Neuronal stem cell (in vitro differentiated cells): ENCODE data around the gene SLC9A9.

Experiments
- DNase-seq: peaks from one replicate; pipeline ENCODE4 v3.0.0-alpha.2; 2013; ENCODE audit warnings: low spot score
- H2AFZ ChIP-seq: one replicate; pipeline ENCODE4 v1.6.1; 2013; ENCODE audit warnings: mild to moderate bottlenecking, low read length, inconsistent platforms
- H2AK5ac ChIP-seq: 2 replicates; pipeline ENCODE4 v1.6.1; 2013; ENCODE audit warnings: low read depth, mild to moderate bottlenecking, inconsistent platforms, low read length, moderate library complexity, mixed read lengths
- H2BK120ac ChIP-seq: 2 replicates; pipeline ENCODE4 v1.6.1; 2013; ENCODE audit warnings: low read depth, mild to moderate bottlenecking, inconsistent platforms, low read length, moderate library complexity, mixed read lengths
- H2BK12ac ChIP-seq: one replicate; pipeline ENCODE4 v1.6.1; 2013; ENCODE audit warnings: low read length, inconsistent platforms
- H2BK15ac ChIP-seq: 2 replicates; pipeline ENCODE4 v1.6.1; 2013; ENCODE audit warnings: mild to moderate bottlenecking, low read length, inconsistent platforms, mixed read lengths
- H2BK5ac ChIP-seq: one replicate; pipeline ENCODE4 v1.6.1; 2013; ENCODE audit warnings: inconsistent platforms, mild to moderate bottlenecking, low read length, moderate library complexity
- H3K14ac ChIP-seq: one replicate; pipeline ENCODE4 v1.6.1; 2013; ENCODE audit warnings: low read length, inconsistent platforms
- H3K18ac ChIP-seq: 2 replicates; pipeline ENCODE4 v1.6.1; 2013; ENCODE audit warnings: low read length, inconsistent platforms
- H3K23ac ChIP-seq: 2 replicates; pipeline ENCODE4 v1.6.1; 2013; ENCODE audit warnings: low read depth, mild to moderate bottlenecking, mixed read lengths, low read length, inconsistent platforms; ENCODE audit not compliant: poor library complexity
- H3K27ac ChIP-seq: replicated peaks from 3 replicates; pipeline ENCODE4 v1.5.1; 2013; ENCODE audit warnings: low read length, inconsistent platforms
- H3K27me3 ChIP-seq, 3 experiments: 2 replicates each; pipeline ENCODE4 v1.6.1; 2013; ENCODE audit warnings: low read length in 3 of 3, mild to moderate bottlenecking in 2 of 3, inconsistent platforms in 1 of 3, low read depth in 1 of 3, mixed read lengths in 1 of 3, moderate library complexity in 1 of 3; ENCODE audit not compliant: control insufficient read depth in 3 of 3, insufficient read depth in 3 of 3
- H3K36me3 ChIP-seq, 2 donors: replicated peaks in 1 of 2; 2 replicates each; pipeline ENCODE4 v1.6.1; 2013; ENCODE audit warnings: low read length in 2 of 2; ENCODE audit not compliant: control insufficient read depth in 2 of 2, insufficient read depth in 2 of 2
- H3K4ac ChIP-seq: 2 replicates; pipeline ENCODE4 v1.6.1; 2013; ENCODE audit warnings: inconsistent platforms, mild to moderate bottlenecking, low read length, moderate library complexity
- H3K4me1 ChIP-seq, 2 donors: 1 replicate in 1 of 2; 2 replicates in 1 of 2; pipeline ENCODE4 v1.6.1; 2013; ENCODE audit warnings: low read length in 2 of 2, low read depth in 1 of 2; ENCODE audit not compliant: control insufficient read depth in 2 of 2, insufficient read depth in 1 of 2
- H3K4me2 ChIP-seq: one replicate; pipeline ENCODE4 v1.6.1; 2013; ENCODE audit warnings: mild to moderate bottlenecking, low read length, inconsistent platforms; ENCODE audit not compliant: insufficient read depth, poor library complexity, severe bottlenecking
- H3K4me3 ChIP-seq, 2 donors: 2 replicates each; pipeline ENCODE4 v1.5.1; 2013; ENCODE audit warnings: low read length in 2 of 2, mild to moderate bottlenecking in 2 of 2, inconsistent platforms in 1 of 2, moderate library complexity in 1 of 2
- H3K79me1 ChIP-seq: one replicate; pipeline ENCODE4 v1.6.1; 2013; ENCODE audit warnings: low read depth, mild to moderate bottlenecking, inconsistent platforms, low read length, moderate library complexity
- H3K9ac ChIP-seq: one replicate; pipeline ENCODE4 v1.6.1; 2013; ENCODE audit warnings: mild to moderate bottlenecking, low read depth, low read length, inconsistent platforms; ENCODE audit not compliant: poor library complexity
- H3K9me3 ChIP-seq, 2 donors: replicated peaks in 1 of 2; 2 replicates each; pipeline versions ENCODE3 to v1.6.1; 2013; ENCODE audit warnings: low read length in 2 of 2, mild to moderate bottlenecking in 2 of 2, inconsistent platforms in 1 of 2, low read depth in 1 of 2, mixed read lengths in 1 of 2, moderate library complexity in 1 of 2; ENCODE audit not compliant: control insufficient read depth in 2 of 2, insufficient read depth in 1 of 2
- H4K8ac ChIP-seq: one replicate; pipeline ENCODE4 v1.6.1; 2013; ENCODE audit warnings: low read depth, mild to moderate bottlenecking, inconsistent platforms, low read length, moderate library complexity
- H4K91ac ChIP-seq: one replicate; pipeline ENCODE4 v1.6.1; 2013; ENCODE audit warnings: low read length, low read depth, mild to moderate bottlenecking, inconsistent platforms; ENCODE audit not compliant: poor library complexity
- WGBS, 2 donors: extraction: QIAGEN DNeasy Blood & Tissue Kit; methylation state at CpG; one replicate each; pipeline ENCODE4 v1.1.7; 2013; ENCODE audit warnings: missing lambda C conversion rate in 2 of 2, mixed read lengths in 1 of 2; ENCODE audit not compliant: insufficient read length in 2 of 2, insufficient replicate concordance in 1 of 2; ENCODE audit errors: extremely low coverage in 2 of 2; 5-methylcytosine and 5-hydroxymethylcytosine counted together

Gene SLC9A9

GRCh38 chr3:143266511-143266910, 581.8 kb downstream of the SLC9A9 start:
- H3K36me3 ChIP-seq, result no peaks in the 10 kb centered on the region
- no peak overlapping the region for H4K91ac ChIP-seq
- H3K4me2 ChIP-seq, result no peak overlapping the region
- no peaks in the 10 kb centered on the region for H3K79me1 ChIP-seq
- no peak overlapping the region for H2BK120ac ChIP-seq
- no peak overlapping the region for H3K14ac ChIP-seq
- H4K8ac ChIP-seq, result no peak overlapping the region
- H2BK12ac ChIP-seq, result no peak overlapping the region
- DNase-seq, result no peak
- H3K23ac ChIP-seq, result no peak overlapping the region
- no CpG with 5 or more reads among the region's 2 CpGs for WGBS, 2 donors
- H2BK5ac ChIP-seq, result no peak overlapping the region
- H2AK5ac ChIP-seq, result no peak overlapping the region
- peaks cover 0 to 10% of the 10 kb centered on the region in 2 donors for H3K9me3 ChIP-seq
- no peak overlapping the region for H3K4ac ChIP-seq
- H3K27me3 ChIP-seq, result no peaks in the 10 kb centered on the region
- H3K4me3 ChIP-seq, result no peak overlapping the region
- H3K9ac ChIP-seq, result no peak overlapping the region
- H2AFZ ChIP-seq, result peak overlapping the region; percentile 4
- peaks cover 1 to 2% of the 10 kb centered on the region in 2 donors for H3K4me1 ChIP-seq
- H3K27ac ChIP-seq, result no peak overlapping the region
- no peak overlapping the region for H2BK15ac ChIP-seq
- no peak overlapping the region for H3K18ac ChIP-seq

DNA sequence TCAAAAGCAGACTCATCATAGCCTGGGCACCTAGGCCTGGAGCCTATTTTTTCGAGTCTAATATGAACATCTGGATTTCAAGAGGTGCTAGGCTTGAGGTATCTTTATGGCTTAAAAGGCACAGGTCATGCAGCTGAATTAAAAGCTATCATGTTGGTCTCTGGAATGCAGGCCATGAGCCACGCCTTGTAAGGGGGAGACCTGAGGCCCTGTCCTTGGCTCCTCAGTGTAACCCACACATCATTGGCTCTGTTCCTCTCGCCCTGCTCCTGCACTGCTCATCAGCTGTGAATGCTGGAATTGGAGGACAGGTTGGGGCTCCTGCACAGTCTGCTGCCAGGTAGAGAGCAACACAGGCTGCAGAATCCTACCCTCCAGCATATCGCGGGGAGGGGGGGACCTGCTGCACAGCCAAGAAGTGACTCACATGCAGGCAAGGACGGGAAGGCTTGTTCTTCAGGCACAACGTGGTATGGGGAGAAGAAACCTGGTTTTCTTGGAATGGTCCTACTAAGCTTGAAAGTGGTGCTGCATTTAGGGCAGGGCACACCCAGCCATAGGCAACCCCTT, 582.7 kb downstream of the SLC9A9 start:
- Histone ChIP-seq H3K4ac (no peak overlapping the region), H3K14ac (no peak overlapping the region), H2AK5ac (no peak overlapping the region), H3K23ac (peak overlapping the region; percentile 9), H3K27ac (no peak overlapping the region), H4K91ac (no peak overlapping the region), H2BK15ac (no peak overlapping the region), H3K27me3 (no peaks in the 10 kb centered on the region), H3K79me1 (no peaks in the 10 kb centered on the region), H3K36me3 (no peaks in the 10 kb centered on the region), H3K18ac (peak overlapping the region; percentile 20), H2BK5ac (no peak overlapping the region), H4K8ac (no peak overlapping the region), H3K9ac (no peak overlapping the region), H3K9me3 (peaks cover 0 to 10% of the 10 kb centered on the region in 2 donors), H3K4me2 (no peak overlapping the region), H2BK12ac (no peak overlapping the region), H2AFZ (no peak overlapping the region), H3K4me1 (peaks cover 1 to 2% of the 10 kb centered on the region in 2 donors), H3K4me3 (no peak overlapping the region), H2BK120ac (no peak overlapping the region)
- no CpG with 5 or more reads among the region's 7 CpGs for WGBS, 2 donors
- no peak for DNase-seq

GRCh38 chr3:143263852-143264513, 584.3 kb downstream of the SLC9A9 start:
- H2BK12ac ChIP-seq, result no peak overlapping the region

DNA sequence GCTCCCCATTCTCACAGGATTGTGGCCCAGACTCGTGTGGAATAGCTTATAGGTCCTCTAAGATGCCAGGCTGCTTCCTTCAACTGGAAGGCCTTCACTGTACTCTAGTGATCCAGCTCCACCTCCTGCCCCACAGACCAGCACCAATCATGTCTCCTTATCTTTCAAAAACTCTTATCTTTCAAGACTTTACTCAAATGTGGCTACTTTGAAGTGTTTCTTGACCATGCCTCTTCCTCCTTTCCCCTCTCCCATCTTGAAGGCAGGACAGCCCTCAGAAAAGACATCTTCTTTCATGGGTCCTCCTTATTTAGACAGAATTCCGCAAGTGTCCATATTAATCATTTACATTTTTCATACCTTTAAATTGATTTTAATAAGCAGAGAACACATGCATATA, 586.4 kb downstream of the SLC9A9 start:
- DNase-seq, result no peak
- H3K23ac ChIP-seq, result no peak overlapping the region
- no CpG with 5 or more reads among the region's 2 CpGs for WGBS, 2 donors

More at GRCh38 chr3:143263852-143264513, 584.3 kb downstream of the SLC9A9 start:
- Histone ChIP-seq H3K9ac (no peak overlapping the region), H2AFZ (no peak overlapping the region), H3K4me2 (no peak overlapping the region), H3K4ac (no peak overlapping the region), H3K14ac (no peak overlapping the region), H3K4me1 (peaks cover 1 to 2% of the 10 kb centered on the region in 2 donors), H3K4me3 (no peak overlapping the region), H3K27me3 (no peaks in the 10 kb centered on the region), H4K91ac (no peak overlapping the region), H2BK120ac (no peak overlapping the region), H3K9me3 (peaks cover 0 to 10% of the 10 kb centered on the region in 2 donors), H4K8ac (no peak overlapping the region), H3K79me1 (no peaks in the 10 kb centered on the region), H3K36me3 (no peaks in the 10 kb centered on the region), H3K23ac (no peak overlapping the region), H3K18ac (no peak overlapping the region), H3K27ac (no peak overlapping the region), H2AK5ac (no peak overlapping the region), H2BK15ac (no peak overlapping the region), H2BK5ac (no peak overlapping the region)
- no peak for DNase-seq
- no CpG with 5 or more reads among the region's 5 CpGs for WGBS, 2 donors

More for the DNA sequence above, 586.4 kb downstream of the SLC9A9 start:
- H3K27me3 ChIP-seq, result no peaks in the 10 kb centered on the region
- no peak overlapping the region for H3K4me2 ChIP-seq
- peaks cover 1 to 2% of the 10 kb centered on the region in 2 donors for H3K4me1 ChIP-seq
- no peak overlapping the region for H3K18ac ChIP-seq
- H3K27ac ChIP-seq, result no peak overlapping the region
- no peak overlapping the region for H4K8ac ChIP-seq
- no peak overlapping the region for H2AFZ ChIP-seq
- H3K36me3 ChIP-seq, result no peaks in the 10 kb centered on the region
- H3K9me3 ChIP-seq, result peaks cover 0 to 10% of the 10 kb centered on the region in 2 donors
- H3K14ac ChIP-seq, result no peak overlapping the region
- H3K4ac ChIP-seq, result no peak overlapping the region
- no peaks in the 10 kb centered on the region for H3K79me1 ChIP-seq
- H2BK12ac ChIP-seq, result no peak overlapping the region
- no peak overlapping the region for H3K9ac ChIP-seq
- no peak overlapping the region for H4K91ac ChIP-seq
- no peak overlapping the region for H2AK5ac ChIP-seq
- H2BK5ac ChIP-seq, result no peak overlapping the region
- H2BK120ac ChIP-seq, result no peak overlapping the region
- H2BK15ac ChIP-seq, result no peak overlapping the region
- no peak overlapping the region for H3K4me3 ChIP-seq
